SK-N-SH (cell line): ENCODE results near the gene APOO.
A peak's percentile ranks its signal among the peaks of the same experiment; 100 is the strongest.

Source experiments
- EP300 ChIP-seq, 2 experiments: IDR thresholded peaks; 2 replicates each; pipeline versions ENCODE4 v1.4.0 to v1.6.1; 2012; ENCODE audit warnings: borderline replicate concordance in 1 of 2, low read depth in 1 of 2, low read length in 1 of 2
- GABPA ChIP-seq: IDR thresholded peaks from 2 replicates; pipeline ENCODE4 v1.4.0; 2012; ENCODE audit warnings: low read depth, mild to moderate bottlenecking
- POLR2AphosphoS5 ChIP-seq: IDR thresholded peaks from 2 replicates; pipeline ENCODE4 v1.6.1; 2012; ENCODE audit warnings: low read depth, low read length
- RAD21 ChIP-seq: IDR thresholded peaks from 2 replicates; pipeline ENCODE4 v1.6.1; 2012; ENCODE audit warnings: mild to moderate bottlenecking, low read length
- TF ChIP-seq, protein P1 (sequence below): fragments of 200-600 bp; sonication (generic); IDR thresholded peaks from 2 replicates; pipeline ENCODE4 v1.6.1; 2017; ENCODE audit warnings: antibody characterized with exemption, mild to moderate bottlenecking, moderate library complexity
- TF ChIP-seq, protein P2 (sequence below): IDR thresholded peaks from 2 replicates; pipeline ENCODE4 v1.4.0; 2012; ENCODE audit warnings: low read depth

DNA sequence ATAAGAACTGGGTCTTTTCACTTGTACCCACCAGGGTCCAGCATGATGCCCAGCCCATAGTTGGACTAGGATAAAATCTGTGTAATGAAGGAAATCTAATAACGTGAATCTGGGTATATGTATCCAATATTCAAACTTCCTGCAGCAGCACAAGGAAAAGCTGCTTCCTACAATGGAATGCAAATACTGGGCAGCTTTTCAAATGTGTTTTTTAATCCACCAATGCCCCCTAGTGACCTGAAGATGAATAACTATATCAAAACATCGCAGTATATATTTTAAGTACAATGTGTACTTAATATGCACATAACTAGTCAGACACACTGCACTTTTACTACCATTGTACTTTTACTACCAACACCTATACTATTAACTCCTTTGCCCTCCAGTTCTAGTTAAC, 5.3 kb downstream of the APOO start:
- TF ChIP-seq, protein P1, sequence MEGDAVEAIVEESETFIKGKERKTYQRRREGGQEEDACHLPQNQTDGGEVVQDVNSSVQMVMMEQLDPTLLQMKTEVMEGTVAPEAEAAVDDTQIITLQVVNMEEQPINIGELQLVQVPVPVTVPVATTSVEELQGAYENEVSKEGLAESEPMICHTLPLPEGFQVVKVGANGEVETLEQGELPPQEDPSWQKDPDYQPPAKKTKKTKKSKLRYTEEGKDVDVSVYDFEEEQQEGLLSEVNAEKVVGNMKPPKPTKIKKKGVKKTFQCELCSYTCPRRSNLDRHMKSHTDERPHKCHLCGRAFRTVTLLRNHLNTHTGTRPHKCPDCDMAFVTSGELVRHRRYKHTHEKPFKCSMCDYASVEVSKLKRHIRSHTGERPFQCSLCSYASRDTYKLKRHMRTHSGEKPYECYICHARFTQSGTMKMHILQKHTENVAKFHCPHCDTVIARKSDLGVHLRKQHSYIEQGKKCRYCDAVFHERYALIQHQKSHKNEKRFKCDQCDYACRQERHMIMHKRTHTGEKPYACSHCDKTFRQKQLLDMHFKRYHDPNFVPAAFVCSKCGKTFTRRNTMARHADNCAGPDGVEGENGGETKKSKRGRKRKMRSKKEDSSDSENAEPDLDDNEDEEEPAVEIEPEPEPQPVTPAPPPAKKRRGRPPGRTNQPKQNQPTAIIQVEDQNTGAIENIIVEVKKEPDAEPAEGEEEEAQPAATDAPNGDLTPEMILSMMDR = peak; percentile 74
- TF ChIP-seq, protein P2, sequence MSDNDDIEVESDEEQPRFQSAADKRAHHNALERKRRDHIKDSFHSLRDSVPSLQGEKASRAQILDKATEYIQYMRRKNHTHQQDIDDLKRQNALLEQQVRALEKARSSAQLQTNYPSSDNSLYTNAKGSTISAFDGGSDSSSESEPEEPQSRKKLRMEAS = no peak
- TF ChIP-seq RAD21 (peak; percentile 88), POLR2AphosphoS5 (no peak), GABPA (no peak), EP300 (IDR thresholded peaks at IDR 0.05; ENCODE audit: borderline replicate concordance in 1 of 2, low read depth in 1 of 2, low read length in 1 of 2) (no peak)
